Measurements from ENCODE around the gene CD33.

GRCh38 chr19:51246164-51246552 lies 21.3 kb downstream of the CD33 start:
- TF ChIP-seq CTCF (IDR thresholded peaks at IDR 0.05) (no peak), POLR2A (IDR thresholded peaks at IDR 0.05) (no peak)

Data from esophagus squamous epithelium (tissue), 4 donors.